Measurements from ENCODE around the gene ERP44.

DNA sequence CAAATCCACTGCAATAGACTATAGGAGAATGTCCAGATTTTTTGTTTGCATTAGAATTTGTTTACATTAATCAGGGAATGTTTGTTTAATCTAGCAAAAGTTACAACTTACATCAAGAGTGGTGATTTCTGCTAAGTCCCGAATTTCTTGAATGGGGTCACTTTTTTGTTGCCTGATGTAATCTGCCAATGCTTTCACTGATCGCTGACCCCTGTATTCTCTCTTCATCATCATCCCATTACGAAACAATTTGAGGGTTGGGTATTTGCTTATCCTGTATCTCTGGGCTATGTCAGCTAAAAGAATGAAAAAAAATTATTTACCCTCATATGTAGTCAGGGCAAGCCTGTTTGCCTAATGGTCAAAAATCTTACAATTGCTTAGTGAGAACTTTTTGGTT, 76.9 kb downstream of the ERP44 start:
- TF ChIP-seq POLR2AphosphoS5 (IDR thresholded peaks at IDR 0.05; ENCODE audit: insufficient read depth, low read depth, low read length) (no peak), FOS (IDR thresholded peaks at IDR 0.05; ENCODE audit: borderline replicate concordance, insufficient read depth, low read length) (no peak), GATA2 (IDR thresholded peaks at IDR 0.05; ENCODE audit: insufficient read depth, insufficient read length, low read depth, low read length) (no peak)
- TF ChIP-seq, protein P1, sequence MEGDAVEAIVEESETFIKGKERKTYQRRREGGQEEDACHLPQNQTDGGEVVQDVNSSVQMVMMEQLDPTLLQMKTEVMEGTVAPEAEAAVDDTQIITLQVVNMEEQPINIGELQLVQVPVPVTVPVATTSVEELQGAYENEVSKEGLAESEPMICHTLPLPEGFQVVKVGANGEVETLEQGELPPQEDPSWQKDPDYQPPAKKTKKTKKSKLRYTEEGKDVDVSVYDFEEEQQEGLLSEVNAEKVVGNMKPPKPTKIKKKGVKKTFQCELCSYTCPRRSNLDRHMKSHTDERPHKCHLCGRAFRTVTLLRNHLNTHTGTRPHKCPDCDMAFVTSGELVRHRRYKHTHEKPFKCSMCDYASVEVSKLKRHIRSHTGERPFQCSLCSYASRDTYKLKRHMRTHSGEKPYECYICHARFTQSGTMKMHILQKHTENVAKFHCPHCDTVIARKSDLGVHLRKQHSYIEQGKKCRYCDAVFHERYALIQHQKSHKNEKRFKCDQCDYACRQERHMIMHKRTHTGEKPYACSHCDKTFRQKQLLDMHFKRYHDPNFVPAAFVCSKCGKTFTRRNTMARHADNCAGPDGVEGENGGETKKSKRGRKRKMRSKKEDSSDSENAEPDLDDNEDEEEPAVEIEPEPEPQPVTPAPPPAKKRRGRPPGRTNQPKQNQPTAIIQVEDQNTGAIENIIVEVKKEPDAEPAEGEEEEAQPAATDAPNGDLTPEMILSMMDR (IDR thresholded peaks at IDR 0.05; ENCODE audit: extremely low read depth in 1 of 2, insufficient read depth in 1 of 2, low read depth in 1 of 2, low read length in 2 of 2), result no peak

Measured in endothelial cell of umbilical vein (primary cell).